GM23248 (cell line): ENCODE results near the gene YEATS2. TPM values are rescaled to one million over a fixed set of nuclear protein-coding genes. Genes with fewer than 3 reads are reported as not detected.

ENCODE experiments used
- DNase-seq: peaks from one replicate; pipeline ENCODE4 v3.0.0-alpha.2; 2015
- H2AFZ ChIP-seq: fragments of 200-600 bp; sonication (generic); 2 replicates; pipeline ENCODE4 v1.6.1; 2016; ENCODE audit warnings: antibody characterized with exemption
- H3F3A ChIP-seq: fragments of 200-600 bp; sonication (generic); 2 replicates; pipeline ENCODE4 v1.6.1; 2016; ENCODE audit warnings: mild to moderate bottlenecking, antibody characterized with exemption, mixed run types; ENCODE audit not compliant: insufficient read depth
- H3K27ac ChIP-seq: fragments of 200-600 bp; sonication (generic); 2 replicates; pipeline ENCODE4 v1.5.1; 2016; ENCODE audit warnings: mild to moderate bottlenecking
- H3K27me3 ChIP-seq: fragments of 200-600 bp; sonication (generic); replicated peaks from 2 replicates; pipeline ENCODE4 v1.6.1; 2016; ENCODE audit warnings: mild to moderate bottlenecking; ENCODE audit not compliant: insufficient read depth
- H3K36me3 ChIP-seq: fragments of 200-600 bp; sonication (generic); 2 replicates; pipeline ENCODE4 v1.6.1; 2016; ENCODE audit warnings: low read depth, mild to moderate bottlenecking
- H3K4me1 ChIP-seq: fragments of 200-600 bp; sonication (generic); 2 replicates; pipeline ENCODE4 v1.6.1; 2016; ENCODE audit warnings: mild to moderate bottlenecking; ENCODE audit not compliant: insufficient read depth
- H3K4me2 ChIP-seq: fragments of 200-600 bp; sonication (generic); one replicate; pipeline ENCODE4 v1.6.1; 2016; ENCODE audit warnings: mild to moderate bottlenecking; ENCODE audit not compliant: unreplicated experiment
- H3K4me3 ChIP-seq: fragments of 200-600 bp; sonication (generic); 2 replicates; pipeline ENCODE4 v1.5.1; 2016; ENCODE audit warnings: mild to moderate bottlenecking
- H3K79me2 ChIP-seq: fragments of 200-600 bp; sonication (generic); 2 replicates; pipeline ENCODE4 v1.6.1; 2016; ENCODE audit warnings: mild to moderate bottlenecking; ENCODE audit not compliant: insufficient read depth
- H3K9ac ChIP-seq: fragments of 200-600 bp; sonication (generic); 2 replicates; pipeline ENCODE4 v1.6.1; 2016; ENCODE audit warnings: mild to moderate bottlenecking
- H3K9me2 ChIP-seq: fragments of 200-600 bp; sonication (generic); 2 replicates; pipeline ENCODE4 v1.6.1; 2016; ENCODE audit warnings: mixed run types, mild to moderate bottlenecking, moderate library complexity; ENCODE audit not compliant: insufficient read depth
- H3K9me3 ChIP-seq: fragments of 200-600 bp; sonication (generic); one replicate; pipeline ENCODE4 v1.6.1; 2017; ENCODE audit warnings: low read depth
- H4K20me1 ChIP-seq: fragments of 200-600 bp; sonication (generic); 2 replicates; pipeline ENCODE4 v1.6.0; 2016; ENCODE audit not compliant: insufficient read depth
- EZH2 ChIP-seq: fragments of 200-600 bp; sonication (generic); IDR thresholded peaks from 2 replicates; pipeline ENCODE4 v1.6.1; 2018; ENCODE audit warnings: antibody characterized with exemption, mild to moderate bottlenecking; ENCODE audit not compliant: insufficient read depth, poor library complexity, severe bottlenecking
- EZH2phosphoT487 ChIP-seq: fragments of 200-600 bp; sonication (generic); IDR thresholded peaks from 2 replicates; pipeline ENCODE4 v1.6.1; 2018; ENCODE audit warnings: antibody characterized with exemption, moderate library complexity, mild to moderate bottlenecking, low read depth; ENCODE audit not compliant: insufficient read depth
- WGBS, 2 experiments: methylation state at CpG; one replicate each; pipeline ENCODE4 v1.1.6; 2015 to 2017; ENCODE audit warnings: low lambda C conversion rate in 2 of 2, low coverage in 1 of 2; ENCODE audit errors: missing lambda C conversion rate in 2 of 2; 5-methylcytosine and 5-hydroxymethylcytosine counted together
- in situ Hi-C: fragments of 300-500 bp; cut with MboI; formaldehyde crosslinking; loops from 2 replicates; pipeline ENCODE4 v1.15.0; 2020
- polyA plus RNA-seq: library from polyadenylated mRNA; unstranded; fragments of >200 nt; fragmentation: Nextera tagmentation; extraction: Ambion mirVana; gene quantifications from 2 replicates; pipeline ENCODE4 v1.2.1, GENCODE V29; 2016
- total RNA-seq: library from RNA; depleted of rRNA; stranded (reverse); fragments of >200 nt; shearing (Covaris generic); gene quantifications from 2 replicates; pipeline ENCODE4 v1.2.3, GENCODE V29; 2014

Gene YEATS2
- total and polyA plus RNA-seq, 2 experiments from 2014 or later: 14.0 to 34.7 TPM

DNA sequence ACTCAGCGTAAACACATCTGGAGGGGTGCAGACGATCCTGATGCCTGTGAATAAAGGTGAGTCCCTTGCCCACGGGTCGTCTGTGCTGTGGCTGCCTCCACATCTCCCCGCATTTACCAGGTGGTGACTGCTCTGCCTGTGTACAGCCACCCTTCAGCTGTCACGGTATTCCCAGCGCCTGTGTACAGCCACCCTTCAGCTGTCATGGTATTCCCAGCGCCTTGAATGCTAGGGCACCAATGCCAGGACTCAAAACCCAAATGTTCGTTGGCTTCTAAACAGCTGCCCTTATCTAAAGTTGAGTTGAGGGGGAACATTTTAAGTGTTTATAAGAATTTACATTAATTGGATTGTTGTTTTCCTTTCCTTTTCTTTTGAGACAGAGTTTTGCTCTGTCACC lies 100.4 kb downstream of the YEATS2 start:
- no peaks in the 10 kb centered on the region for H3K9me2 ChIP-seq
- TF ChIP-seq EZH2 (no peak), EZH2phosphoT487 (no peak)
- no peaks in the 10 kb centered on the region for H3F3A ChIP-seq
- H4K20me1 ChIP-seq: peaks cover 3% of the 10 kb centered on the region; the same call in 1 of the 2 replicates
- H3K79me2 ChIP-seq: peaks cover 3% of the 10 kb centered on the region; the same call in 1 of the 2 replicates
- in situ Hi-C loops: no loop called here
- no peak overlapping the region for H3K4me3 ChIP-seq
- WGBS, 2 experiments: 94 to 95% methylated on average over 9 of the region's 9 CpGs
- H3K9me3 ChIP-seq: no peaks in the 10 kb centered on the region
- H3K27me3 ChIP-seq: no peaks in the 10 kb centered on the region
- no peak overlapping the region for H2AFZ ChIP-seq
- H3K4me1 ChIP-seq: no peaks in the 10 kb centered on the region
- no peak overlapping the region for H3K27ac ChIP-seq
- no peak overlapping the region for H3K9ac ChIP-seq
- DNase-seq: no peak
- H3K36me3 ChIP-seq: peaks cover 51% of the 10 kb centered on the region
- no peak overlapping the region for H3K4me2 ChIP-seq

DNA sequence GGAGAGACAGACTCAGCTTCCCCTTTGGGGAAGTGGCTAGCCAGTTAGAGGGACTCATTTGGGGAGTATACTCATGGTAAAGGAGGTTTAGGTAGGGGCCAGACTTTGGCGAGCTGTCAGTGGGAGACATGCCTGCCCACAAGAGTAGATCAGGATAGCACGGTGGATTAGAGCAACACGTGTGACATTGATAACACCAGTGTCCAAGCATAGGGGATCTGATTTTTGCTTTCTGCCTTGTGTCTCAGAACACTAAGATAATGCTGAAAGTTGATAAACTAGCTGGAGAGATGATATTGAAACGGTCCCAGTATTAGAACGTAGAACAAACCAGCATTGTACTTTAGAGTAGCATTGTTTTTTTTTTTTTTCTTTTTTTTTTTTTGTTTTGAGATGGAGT lies 101.9 kb downstream of the YEATS2 start:
- WGBS, 2 experiments: 96 to 97% methylated on average over 5 of the region's 5 CpGs

DNA sequence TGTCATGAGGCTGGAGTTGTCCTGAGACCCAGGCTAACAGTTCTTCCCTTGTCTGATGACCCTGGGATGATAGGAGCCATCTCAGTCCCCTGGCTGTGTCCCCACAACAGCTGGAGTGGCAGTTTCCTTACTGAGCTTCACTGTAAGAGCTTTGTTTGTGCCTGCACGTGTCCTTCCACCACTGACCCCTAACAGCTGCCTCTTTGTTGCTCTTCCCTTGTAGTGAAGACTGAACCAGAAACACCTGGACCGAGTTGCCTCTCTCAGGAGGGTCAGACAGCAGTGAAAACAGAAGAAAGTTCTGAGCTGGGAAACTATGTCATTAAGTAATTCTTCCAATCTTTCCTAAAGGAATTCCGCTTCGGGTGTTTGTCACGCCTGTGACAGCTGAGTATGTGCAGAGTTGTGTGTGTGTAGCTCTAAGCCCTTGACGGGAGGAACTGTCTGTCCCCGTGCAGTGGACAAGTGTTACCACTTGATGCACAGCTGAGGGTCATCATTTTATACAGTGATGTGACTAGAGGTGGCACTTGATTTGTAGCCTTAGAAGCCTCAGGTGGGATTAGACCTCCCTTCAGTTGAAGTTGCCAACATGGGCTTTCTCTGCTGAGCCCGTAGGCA lies 102.8 kb downstream of the YEATS2 start:
- Histone ChIP-seq H3K4me2 (no peak overlapping the region), H4K20me1 (peaks cover 3% of the 10 kb centered on the region; the same call in 1 of the 2 replicates), H3F3A (no peaks in the 10 kb centered on the region), H3K4me1 (no peaks in the 10 kb centered on the region), H3K9ac (no peak overlapping the region), H3K4me3 (no peak overlapping the region), H3K9me3 (no peaks in the 10 kb centered on the region), H3K27me3 (no peaks in the 10 kb centered on the region), H2AFZ (no peak overlapping the region), H3K9me2 (no peaks in the 10 kb centered on the region), H3K27ac (no peak overlapping the region), H3K79me2 (no peaks in the 10 kb centered on the region), H3K36me3 (peaks cover 72% of the 10 kb centered on the region)
- no peak for DNase-seq
- in situ Hi-C loops: no loop called here
- 80 to 83% methylated on average over 8 of the region's 8 CpGs for WGBS, 2 experiments
- TF ChIP-seq EZH2 (no peak), EZH2phosphoT487 (no peak)

More for the DNA sequence above, 101.9 kb downstream of the YEATS2 start:
- H3K36me3 ChIP-seq: peaks cover 64% of the 10 kb centered on the region
- H3K27ac ChIP-seq: no peak overlapping the region
- no peaks in the 10 kb centered on the region for H3K9me2 ChIP-seq
- peaks cover 3% of the 10 kb centered on the region; the same call in 1 of the 2 replicates for H4K20me1 ChIP-seq
- TF ChIP-seq EZH2phosphoT487: no peak
- no peak for TF ChIP-seq EZH2
- no peaks in the 10 kb centered on the region for H3K27me3 ChIP-seq
- H3K4me3 ChIP-seq: no peak overlapping the region
- no peaks in the 10 kb centered on the region for H3K4me1 ChIP-seq
- H3K9me3 ChIP-seq: no peaks in the 10 kb centered on the region
- H2AFZ ChIP-seq: no peak overlapping the region
- in situ Hi-C loops: no loop called here
- H3K79me2 ChIP-seq: no peaks in the 10 kb centered on the region
- H3K4me2 ChIP-seq: no peak overlapping the region
- DNase-seq: no peak
- no peaks in the 10 kb centered on the region for H3F3A ChIP-seq
- no peak overlapping the region for H3K9ac ChIP-seq

DNA sequence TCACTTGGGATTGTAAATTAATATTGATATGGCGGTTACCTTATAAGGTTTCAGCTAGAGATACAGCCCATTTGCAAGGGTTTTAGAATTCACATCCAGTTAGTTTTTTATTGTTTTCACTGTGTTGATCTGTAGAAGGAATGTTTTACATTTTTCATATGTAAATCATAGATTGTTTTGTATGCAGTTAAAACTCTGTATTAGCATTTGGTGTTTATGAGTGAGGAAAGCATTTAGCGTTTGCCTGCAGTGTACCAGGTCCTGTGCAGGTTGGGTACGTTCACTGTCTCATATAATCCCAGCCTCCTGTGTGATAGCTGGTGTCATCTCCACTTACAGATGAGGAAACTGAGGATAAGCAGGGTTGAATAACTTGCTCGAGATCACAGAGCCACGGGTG lies 104.0 kb downstream of the YEATS2 start:
- Histone ChIP-seq H3K4me2 (no peak overlapping the region), H3K27me3 (no peaks in the 10 kb centered on the region), H2AFZ (no peak overlapping the region), H3K36me3 (peaks cover 71% of the 10 kb centered on the region), H3K9me2 (no peaks in the 10 kb centered on the region), H3K4me3 (no peak overlapping the region), H3K27ac (no peak overlapping the region), H3F3A (no peaks in the 10 kb centered on the region), H3K79me2 (no peaks in the 10 kb centered on the region), H3K4me1 (no peaks in the 10 kb centered on the region), H3K9me3 (no peaks in the 10 kb centered on the region), H4K20me1 (peaks cover 3% of the 10 kb centered on the region; the same call in 1 of the 2 replicates), H3K9ac (no peak overlapping the region)
- WGBS, 2 experiments: 72 to 85% methylated on average over 5 of the region's 5 CpGs
- DNase-seq: no peak
- in situ Hi-C loops: no loop called here
- TF ChIP-seq EZH2 (no peak), EZH2phosphoT487 (no peak)

DNA sequence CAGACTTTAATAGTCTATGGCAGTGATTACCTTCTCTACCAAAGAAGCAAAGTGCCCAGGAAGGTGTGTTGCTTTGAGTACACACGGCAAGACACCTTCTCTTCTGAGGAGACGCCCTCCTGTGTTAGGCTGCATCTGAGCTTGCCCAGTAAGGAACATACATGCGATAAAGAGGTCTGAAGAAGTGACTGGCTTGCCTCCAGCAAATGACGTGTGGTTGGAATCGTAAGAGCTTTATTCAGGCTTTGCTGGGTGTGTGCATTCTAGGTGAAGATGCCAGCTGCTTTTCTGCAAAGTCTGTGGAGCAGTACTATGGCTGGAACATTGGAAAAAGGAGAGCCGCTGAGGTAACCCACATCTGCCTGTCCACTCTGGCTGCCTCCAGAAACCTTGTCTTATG lies 105.4 kb downstream of the YEATS2 start:
- DNase-seq: no peak
- Histone ChIP-seq H3K79me2 (no peaks in the 10 kb centered on the region), H3K9me3 (no peaks in the 10 kb centered on the region), H3K4me3 (no peak overlapping the region), H3K9ac (no peak overlapping the region), H3K4me2 (no peak overlapping the region), H3K9me2 (no peaks in the 10 kb centered on the region), H3K27me3 (no peaks in the 10 kb centered on the region), H3K4me1 (no peaks in the 10 kb centered on the region), H3K27ac (no peak overlapping the region), H3F3A (no peaks in the 10 kb centered on the region), H3K36me3 (peaks cover 78% of the 10 kb centered on the region), H2AFZ (no peak overlapping the region), H4K20me1 (peaks cover 3% of the 10 kb centered on the region; the same call in 1 of the 2 replicates)
- in situ Hi-C loops: no loop called here
- no peak for TF ChIP-seq EZH2phosphoT487
- no peak for TF ChIP-seq EZH2
- 80 to 85% methylated on average over 6 of the region's 6 CpGs for WGBS, 2 experiments
